GM19467 (cell line): ENCODE results near the gene RIN1.

Source experiments
- ATAC-seq: cut with Tn5 transposase; IDR thresholded peaks from one replicate; pipeline ENCODE4 v1.9.1; 2021; ENCODE audit warnings: mild to moderate bottlenecking, moderate library complexity; ENCODE audit not compliant: unreplicated experiment

RIN1 gene

DNA sequence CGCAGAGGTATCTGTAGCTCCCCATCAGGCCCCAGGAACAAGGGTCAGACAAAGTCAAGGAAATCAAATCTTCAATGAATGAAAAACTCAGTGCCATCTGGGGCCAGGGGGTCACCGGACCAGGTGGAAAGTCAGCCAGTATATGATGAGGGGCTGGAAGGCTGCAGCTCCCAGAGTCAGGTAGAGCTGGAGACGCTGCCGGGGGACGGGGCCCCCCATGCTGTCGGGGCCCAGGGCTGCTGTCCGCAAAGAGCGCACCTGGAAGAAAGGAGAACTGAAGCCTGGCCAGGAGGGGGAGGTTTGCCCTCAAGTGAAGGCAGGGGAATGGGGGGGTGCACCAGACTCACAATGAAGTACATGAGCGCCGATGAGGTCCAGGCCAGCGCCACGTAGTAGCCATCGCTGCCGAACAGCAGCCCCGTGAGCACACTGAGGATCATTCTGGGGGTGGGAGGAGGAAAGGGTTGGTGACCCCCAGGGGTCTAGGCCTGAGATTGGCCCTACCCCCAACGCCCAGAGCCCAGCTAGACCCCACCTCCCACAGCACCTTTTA is 51.6 kb downstream of the RIN1 start:
- no peak for ATAC-seq

DNA sequence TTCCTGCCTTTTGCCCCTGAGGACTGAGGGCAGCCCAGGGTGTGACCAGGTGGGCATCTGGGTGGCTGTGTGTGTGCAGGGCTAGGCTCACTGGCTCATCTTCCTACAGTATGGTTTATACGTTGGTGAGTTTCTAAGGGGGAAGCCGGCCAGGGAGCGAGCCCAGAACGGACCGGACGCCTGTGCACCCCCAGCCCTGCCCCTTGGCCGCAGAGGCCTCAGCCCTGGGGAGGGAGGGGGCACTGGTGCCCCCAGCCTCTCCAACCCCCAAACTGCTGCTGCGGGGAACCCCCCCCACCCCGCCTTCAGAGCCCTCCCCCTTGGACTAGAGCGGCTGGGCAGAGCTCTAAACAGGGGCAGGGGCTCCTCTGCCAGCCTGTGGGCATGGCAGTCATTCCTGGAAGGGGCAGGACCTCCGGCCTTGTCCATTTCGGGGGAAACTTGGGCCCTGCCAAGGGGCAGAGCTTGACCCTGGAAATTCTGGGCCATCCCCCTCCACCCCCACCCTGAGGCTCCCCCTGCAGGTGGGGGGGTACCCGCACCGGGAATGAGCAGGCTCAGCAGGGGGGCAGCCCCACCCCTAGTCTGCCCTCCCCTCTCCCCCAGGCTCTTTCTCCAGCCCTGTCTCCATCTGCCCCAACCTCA is 52.7 kb downstream of the RIN1 start:
- no peak for ATAC-seq

DNA sequence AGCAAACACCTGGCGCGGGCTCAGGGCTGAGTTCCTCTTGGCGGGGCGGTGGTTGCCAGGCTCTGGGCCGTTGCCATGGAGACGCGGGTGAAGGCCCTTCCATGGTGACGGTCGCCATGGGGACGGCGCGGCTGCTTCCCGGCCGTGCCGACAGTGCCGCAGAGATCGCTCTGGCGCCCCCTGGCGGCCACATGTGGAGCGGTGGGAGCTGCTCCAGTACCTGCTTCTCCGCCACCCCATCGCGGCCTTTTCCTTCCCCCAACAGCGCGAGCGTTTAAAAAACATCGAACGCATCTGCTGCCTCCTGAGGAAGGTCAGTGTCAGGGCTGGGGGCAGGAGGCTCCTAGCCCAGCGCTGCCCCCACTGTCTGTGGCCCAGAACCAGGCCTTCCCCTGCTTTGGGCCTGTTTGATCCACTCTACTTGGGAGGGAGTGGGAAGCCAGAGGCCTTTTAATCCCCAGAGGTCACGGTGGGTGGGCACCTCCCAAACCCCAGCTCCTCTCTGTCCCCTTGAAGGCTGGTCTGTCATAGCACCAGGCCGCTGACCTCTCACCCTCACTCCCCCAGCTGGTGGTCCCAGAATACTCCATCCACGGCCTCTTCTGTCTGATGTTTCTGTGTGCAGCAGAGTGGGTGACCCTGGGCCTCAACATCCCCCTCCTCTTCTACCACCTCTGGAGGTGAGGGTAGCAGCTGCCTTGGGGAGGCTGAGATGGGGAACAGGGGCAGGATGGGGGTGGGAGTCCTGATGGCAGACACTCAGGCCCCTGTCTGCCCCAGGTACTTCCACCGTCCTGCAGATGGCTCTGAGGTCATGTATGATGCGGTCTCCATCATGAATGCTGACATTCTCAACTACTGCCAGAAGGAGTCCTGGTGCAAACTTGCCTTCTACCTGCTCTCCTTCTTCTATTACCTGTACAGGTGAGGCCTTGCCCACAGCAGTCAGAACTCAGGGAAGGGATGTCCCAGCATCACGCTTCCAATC is 53.5 kb downstream of the RIN1 start:
- peak; percentile 63 for ATAC-seq
